Measurements from ENCODE around the gene SUSD5.

DNA sequence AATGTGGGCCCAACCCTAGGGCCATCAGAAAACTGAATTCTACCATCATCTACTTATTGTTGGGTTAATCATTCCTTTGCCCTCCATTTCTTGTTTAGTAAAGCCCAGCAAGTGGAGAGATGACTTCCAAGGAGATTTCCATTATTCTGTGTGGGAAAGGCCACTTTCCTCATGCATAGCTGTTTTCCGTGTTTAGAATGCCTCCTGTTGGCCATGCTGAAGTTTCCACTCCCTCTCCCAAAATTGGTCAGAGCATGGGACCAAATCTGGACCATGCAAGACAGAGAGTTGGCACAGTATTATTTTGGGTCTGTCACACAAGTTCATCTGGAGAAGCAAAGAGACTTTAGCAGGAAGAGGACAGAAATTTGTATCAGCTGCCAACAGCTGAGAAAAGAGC, 15.3 kb upstream of the SUSD5 start:
- TF ChIP-seq, protein P1, sequence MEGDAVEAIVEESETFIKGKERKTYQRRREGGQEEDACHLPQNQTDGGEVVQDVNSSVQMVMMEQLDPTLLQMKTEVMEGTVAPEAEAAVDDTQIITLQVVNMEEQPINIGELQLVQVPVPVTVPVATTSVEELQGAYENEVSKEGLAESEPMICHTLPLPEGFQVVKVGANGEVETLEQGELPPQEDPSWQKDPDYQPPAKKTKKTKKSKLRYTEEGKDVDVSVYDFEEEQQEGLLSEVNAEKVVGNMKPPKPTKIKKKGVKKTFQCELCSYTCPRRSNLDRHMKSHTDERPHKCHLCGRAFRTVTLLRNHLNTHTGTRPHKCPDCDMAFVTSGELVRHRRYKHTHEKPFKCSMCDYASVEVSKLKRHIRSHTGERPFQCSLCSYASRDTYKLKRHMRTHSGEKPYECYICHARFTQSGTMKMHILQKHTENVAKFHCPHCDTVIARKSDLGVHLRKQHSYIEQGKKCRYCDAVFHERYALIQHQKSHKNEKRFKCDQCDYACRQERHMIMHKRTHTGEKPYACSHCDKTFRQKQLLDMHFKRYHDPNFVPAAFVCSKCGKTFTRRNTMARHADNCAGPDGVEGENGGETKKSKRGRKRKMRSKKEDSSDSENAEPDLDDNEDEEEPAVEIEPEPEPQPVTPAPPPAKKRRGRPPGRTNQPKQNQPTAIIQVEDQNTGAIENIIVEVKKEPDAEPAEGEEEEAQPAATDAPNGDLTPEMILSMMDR (IDR thresholded peaks at IDR 0.05): no peak
- no peak for TF ChIP-seq EZH2 (IDR thresholded peaks at IDR 0.05)

All from neural progenitor cell (in vitro differentiated cells).